Measurements from ENCODE around the gene SCFD1.

DNA sequence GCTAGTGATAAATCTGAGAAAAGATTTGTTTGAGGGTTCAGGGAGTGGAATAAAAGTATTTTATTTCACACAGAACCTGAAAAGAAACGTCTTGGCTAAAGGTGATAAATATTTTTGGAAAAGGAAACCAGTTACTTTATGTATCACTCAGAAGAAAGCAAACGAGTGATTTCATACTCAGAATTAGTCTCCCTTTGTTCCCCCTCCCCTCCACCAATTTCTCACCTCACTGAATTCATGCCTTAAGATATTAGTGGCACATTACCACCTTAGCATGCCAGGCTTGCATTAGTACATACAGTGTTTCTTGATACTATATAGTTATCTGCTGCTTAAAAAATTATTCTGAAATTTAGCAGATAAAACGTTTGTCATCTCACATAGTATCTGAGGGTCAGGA, 35.0 kb upstream of the SCFD1 start:
- TF ChIP-seq, protein P1, sequence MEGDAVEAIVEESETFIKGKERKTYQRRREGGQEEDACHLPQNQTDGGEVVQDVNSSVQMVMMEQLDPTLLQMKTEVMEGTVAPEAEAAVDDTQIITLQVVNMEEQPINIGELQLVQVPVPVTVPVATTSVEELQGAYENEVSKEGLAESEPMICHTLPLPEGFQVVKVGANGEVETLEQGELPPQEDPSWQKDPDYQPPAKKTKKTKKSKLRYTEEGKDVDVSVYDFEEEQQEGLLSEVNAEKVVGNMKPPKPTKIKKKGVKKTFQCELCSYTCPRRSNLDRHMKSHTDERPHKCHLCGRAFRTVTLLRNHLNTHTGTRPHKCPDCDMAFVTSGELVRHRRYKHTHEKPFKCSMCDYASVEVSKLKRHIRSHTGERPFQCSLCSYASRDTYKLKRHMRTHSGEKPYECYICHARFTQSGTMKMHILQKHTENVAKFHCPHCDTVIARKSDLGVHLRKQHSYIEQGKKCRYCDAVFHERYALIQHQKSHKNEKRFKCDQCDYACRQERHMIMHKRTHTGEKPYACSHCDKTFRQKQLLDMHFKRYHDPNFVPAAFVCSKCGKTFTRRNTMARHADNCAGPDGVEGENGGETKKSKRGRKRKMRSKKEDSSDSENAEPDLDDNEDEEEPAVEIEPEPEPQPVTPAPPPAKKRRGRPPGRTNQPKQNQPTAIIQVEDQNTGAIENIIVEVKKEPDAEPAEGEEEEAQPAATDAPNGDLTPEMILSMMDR (IDR thresholded peaks at IDR 0.05), result no peak
- TF ChIP-seq POLR2A (IDR thresholded peaks at IDR 0.05), result no peak
- TF ChIP-seq POLR2AphosphoS5 (IDR thresholded peaks at IDR 0.05), result no peak
- no peak for TF ChIP-seq EP300 (IDR thresholded peaks at IDR 0.05)

Data from upper lobe of left lung (tissue), 4 donors.